ENCODE results near the gene GMFB. TPM values are rescaled to one million over a fixed set of nuclear protein-coding genes. Genes with fewer than 3 reads are reported as not detected.
"Not testable (repeated sequence)": the region's sequence is repeated elsewhere in the genome, so short reads cannot be mapped to it uniquely, and the experiment has no call there.

The GMFB gene
- total RNA-seq, 4 donors from 2014 or later, result 44.0 to 92.7 (median 86.7) TPM

- no peak for DNase-seq (ENCODE audit: low spot score)
- no peak for TF ChIP-seq CTCF (IDR thresholded peaks at IDR 0.05)
- ATAC-seq (ENCODE audit: low FRiP score), result no peak
These were observed 44.8 kb downstream of the GMFB start for GRCh38 chr14:54443981-54444380.

GRCh38 chr14:54442961-54443360 lies 45.8 kb downstream of the GMFB start:
- not testable (repeated sequence) for ATAC-seq (ENCODE audit: low FRiP score); DNase-seq (ENCODE audit: low spot score)

GRCh38 chr14:54440873-54441868 lies 47.6 kb downstream of the GMFB start, which contains the start of gene CNIH1:
CNIH1 (minus strand) TSS chr14:54441374; CDS start chr14:54441327, 47 bp downstream.
- ATAC-seq (ENCODE audit: low FRiP score) (peak; percentile 96), DNase-seq (ENCODE audit: low spot score) (peak; percentile 80)
- peak in 2 of 3 donors; percentile 62 to 64 for TF ChIP-seq CTCF (IDR thresholded peaks at IDR 0.05)

GRCh38 chr14:54440476-54440872 lies 48.3 kb downstream of the GMFB start:
- no peak for ATAC-seq (ENCODE audit: low FRiP score)
- no peak for DNase-seq (ENCODE audit: low spot score)
- no peak for TF ChIP-seq CTCF (IDR thresholded peaks at IDR 0.05)

GRCh38 chr14:54440037-54440436 lies 48.7 kb downstream of the GMFB start:
- DNase-seq (ENCODE audit: low spot score), result no peak
- no peak for ATAC-seq (ENCODE audit: low FRiP score)
- no peak for TF ChIP-seq CTCF (IDR thresholded peaks at IDR 0.05)

GRCh38 chr14:54438703-54439102 lies 50.1 kb downstream of the GMFB start:
- no peak for DNase-seq (ENCODE audit: low spot score)
- no peak for ATAC-seq (ENCODE audit: low FRiP score)

GRCh38 chr14:54437954-54438353 lies 50.8 kb downstream of the GMFB start:
- not testable (repeated sequence) for DNase-seq (ENCODE audit: low spot score); ATAC-seq (ENCODE audit: low FRiP score)

More at GRCh38 chr14:54438703-54439102, 50.1 kb downstream of the GMFB start:
- TF ChIP-seq CTCF (IDR thresholded peaks at IDR 0.05), result no peak

- no peak for TF ChIP-seq CTCF (IDR thresholded peaks at IDR 0.05)
- ATAC-seq (ENCODE audit: low FRiP score) (peak; percentile 71), DNase-seq (ENCODE audit: low spot score) (no peak)
These were observed 53.2 kb downstream of the GMFB start for GRCh38 chr14:54435500-54435981.
